Activated T-cell treated with anti-CD3 and anti-CD28 coated beads, Interleukin-2, amount 50 U/mL, for 48 hours (primary cell): ENCODE data around the gene DDX50.
"Not testable (repeated sequence)": the region's sequence is repeated elsewhere in the genome, so short reads cannot be mapped to it uniquely, and the experiment has no call there.

Source experiments
- DNase-seq, 2 experiments: peaks; one replicate each; pipeline ENCODE4 v3.0.0-alpha.2; 2020

Gene DDX50

GRCh38 chr10:68924593-68924992 is 23.5 kb downstream of the DDX50 start:
- no peak for DNase-seq

DNA sequence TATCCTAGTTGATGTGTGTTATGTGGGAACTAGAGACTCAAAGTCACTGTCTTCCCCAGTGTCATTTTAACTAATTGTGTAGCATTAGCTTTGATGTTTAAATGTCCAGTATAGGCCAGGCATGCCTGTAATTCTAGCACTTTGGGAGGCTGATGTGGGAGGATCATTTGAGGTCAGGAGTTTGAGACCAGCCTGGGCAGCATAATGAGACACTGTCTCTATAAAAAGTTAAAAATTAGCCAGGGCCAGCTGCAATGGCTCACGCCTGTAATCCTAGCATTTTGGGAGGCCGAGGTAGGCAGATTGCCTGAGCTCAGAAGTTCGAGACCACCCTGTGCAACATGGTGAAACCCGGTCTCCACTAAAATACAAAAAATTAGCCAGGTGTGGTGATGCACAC is 24.4 kb downstream of the DDX50 start:
- DNase-seq: no peak

DNA sequence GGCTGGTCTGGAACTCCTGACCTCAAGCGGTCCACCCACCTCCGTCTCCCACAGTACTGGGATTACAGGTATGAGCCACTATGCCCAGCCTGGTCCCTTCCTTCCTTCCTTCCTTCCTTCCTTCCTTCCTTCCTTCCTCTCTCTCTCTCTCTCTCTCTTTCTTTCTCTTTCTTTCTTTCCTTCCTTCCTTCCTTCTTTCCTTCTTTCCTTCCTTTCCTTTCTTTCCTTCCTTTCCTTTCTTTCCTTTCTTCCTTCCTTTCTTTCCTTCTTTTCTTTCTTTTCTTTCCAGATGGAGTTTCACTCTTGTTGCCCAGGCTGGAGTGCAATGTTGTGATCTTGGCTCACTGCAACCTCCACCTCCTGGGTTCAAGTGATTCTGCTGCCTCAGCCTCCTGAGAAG is 28.0 kb downstream of the DDX50 start:
- not testable (repeated sequence) for DNase-seq

GRCh38 chr10:68929888-68930287 is 28.8 kb downstream of the DDX50 start:
- DNase-seq: not testable (repeated sequence)

GRCh38 chr10:68932860-68933259 is 31.7 kb downstream of the DDX50 start:
- DNase-seq: not testable (repeated sequence)

DNA sequence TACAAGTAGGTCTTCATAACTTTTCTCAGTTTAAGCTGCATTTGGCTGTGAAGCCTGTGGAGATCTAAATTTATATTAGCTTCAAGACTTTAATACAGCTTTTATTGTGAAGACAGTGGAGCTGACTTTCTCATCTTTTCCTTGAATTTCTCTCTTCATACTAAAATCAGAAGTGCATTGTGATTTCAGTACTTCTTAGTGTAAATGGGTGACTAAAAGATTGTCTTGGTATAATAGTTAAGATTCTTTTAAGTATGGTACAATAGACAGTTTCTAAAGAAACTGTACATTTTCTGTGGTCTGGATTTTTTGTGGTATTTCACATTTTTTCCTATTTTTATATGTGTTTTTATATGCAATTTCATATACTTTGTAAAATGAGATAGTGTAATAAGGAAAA is 33.9 kb downstream of the DDX50 start:
- DNase-seq: no peak

DNA sequence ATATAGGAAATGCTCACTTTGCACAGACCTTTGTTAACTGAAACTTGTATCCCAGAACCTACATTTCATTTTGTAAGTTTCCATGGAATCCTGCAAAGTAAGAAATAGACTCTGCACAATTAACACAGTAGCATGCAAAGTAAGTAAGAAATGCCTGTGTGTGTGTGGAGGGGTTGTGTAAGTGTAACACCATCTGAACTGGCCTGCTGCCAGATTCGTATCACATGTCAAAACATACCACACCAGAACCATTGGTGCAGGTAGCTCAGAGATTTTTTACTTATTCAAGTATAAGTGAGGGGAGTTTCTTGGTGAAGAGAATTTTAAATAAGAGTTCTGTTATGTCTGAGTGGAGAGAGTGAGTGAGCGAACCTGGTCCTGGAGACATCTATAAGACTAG is 37.0 kb downstream of the DDX50 start:
- no peak for DNase-seq

GRCh38 chr10:68938884-68939283 is 37.8 kb downstream of the DDX50 start:
- no peak for DNase-seq

DNA sequence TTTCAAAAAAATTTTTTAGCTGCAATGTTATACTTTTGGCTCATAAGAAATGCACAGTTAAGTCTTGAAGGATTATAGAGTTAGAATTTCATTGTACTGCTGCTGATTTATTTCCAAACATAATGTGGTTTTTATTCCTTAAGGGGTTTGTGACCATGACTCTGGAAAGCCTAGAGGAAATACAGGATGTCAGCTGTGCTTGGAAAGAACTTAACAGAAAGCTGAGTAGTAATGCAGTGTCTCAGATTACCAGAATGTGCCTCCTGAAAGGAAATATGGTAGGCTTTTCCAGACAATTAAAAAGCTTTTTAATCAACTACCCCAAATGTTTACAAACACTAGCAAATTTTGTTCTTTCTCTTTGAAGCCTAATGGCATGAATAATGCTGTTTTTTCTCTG is 39.8 kb downstream of the DDX50 start:
- not testable (repeated sequence) for DNase-seq

GRCh38 chr10:68950598-68950997 is 49.5 kb downstream of the DDX50 start:
- no peak for DNase-seq

DNA sequence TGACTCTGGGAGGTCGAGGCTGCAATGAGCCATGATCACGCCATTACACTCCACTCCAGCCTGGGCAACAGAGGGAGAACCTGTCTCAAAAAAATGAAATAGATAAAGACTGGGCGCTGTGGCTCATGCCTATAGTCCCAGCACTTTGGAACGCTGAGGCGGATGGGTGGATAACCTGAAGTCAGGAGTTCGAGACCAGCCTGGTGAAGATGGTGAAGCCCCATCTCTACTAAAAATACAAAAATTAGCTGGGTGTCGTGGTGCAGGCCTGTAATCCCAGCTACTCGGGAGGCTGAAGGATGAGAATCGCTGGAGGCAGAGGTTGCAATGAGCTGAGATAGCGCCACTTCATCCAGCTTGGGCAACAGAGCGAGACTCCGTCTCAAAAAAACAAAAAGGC is 53.8 kb downstream of the DDX50 start:
- DNase-seq: no peak

GRCh38 chr10:68955355-68955831 is 54.3 kb downstream of the DDX50 start:
- no peak for DNase-seq

- DNase-seq: peak; percentile 90 to 91
These were observed 54.9 kb downstream of the DDX50 start, which contains the start of gene DDX21 for GRCh38 chr10:68955832-68956532. Gene DDX21 (plus strand): TSS chr10:68956170. CDS start chr10:68956226, 56 bp downstream.

DNA sequence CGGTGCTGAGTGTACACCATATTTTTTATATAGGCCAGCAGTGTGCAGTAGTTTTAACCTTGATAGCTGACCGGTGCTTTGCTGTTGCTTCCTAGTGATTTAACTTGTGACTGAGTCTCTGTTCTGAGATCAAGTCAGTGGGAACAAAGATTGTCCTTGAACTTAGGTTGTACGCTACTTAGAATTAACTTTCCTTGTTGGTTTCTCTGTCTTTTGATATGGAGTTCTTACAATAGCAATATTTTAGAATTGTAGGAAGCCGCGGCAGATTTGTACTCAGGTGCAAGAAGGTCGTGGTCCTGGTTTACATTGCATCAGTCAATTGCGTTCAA is 56.1 kb downstream of the DDX50 start:
- DNase-seq: no peak

GRCh38 chr10:68957654-68958053 is 56.5 kb downstream of the DDX50 start:
- no peak for DNase-seq

GRCh38 chr10:68959695-68960527 is 58.8 kb downstream of the DDX50 start:
- DNase-seq: no peak

GRCh38 chr10:68963151-68963550 is 62.0 kb downstream of the DDX50 start:
- DNase-seq: no peak

DNA sequence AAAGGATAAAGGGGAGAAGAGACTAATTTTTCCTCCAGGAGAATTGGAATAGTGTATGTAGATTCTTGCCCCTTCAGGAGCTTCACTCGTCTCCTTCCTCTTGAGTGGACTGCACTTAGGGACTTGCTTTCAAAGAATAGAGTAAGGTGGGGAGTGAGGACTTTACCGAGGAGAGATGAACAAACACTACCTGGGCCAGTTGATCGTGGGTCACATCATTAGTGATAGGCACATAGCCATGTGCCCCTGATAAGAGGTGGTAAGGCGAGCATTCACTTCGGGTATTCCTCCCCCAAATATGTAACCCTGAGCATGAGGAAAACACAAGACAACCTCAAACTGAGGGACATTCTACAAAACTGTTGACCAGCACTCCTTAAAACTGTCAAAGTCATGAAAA is 72.9 kb downstream of the DDX50 start:
- no peak for DNase-seq

DNA sequence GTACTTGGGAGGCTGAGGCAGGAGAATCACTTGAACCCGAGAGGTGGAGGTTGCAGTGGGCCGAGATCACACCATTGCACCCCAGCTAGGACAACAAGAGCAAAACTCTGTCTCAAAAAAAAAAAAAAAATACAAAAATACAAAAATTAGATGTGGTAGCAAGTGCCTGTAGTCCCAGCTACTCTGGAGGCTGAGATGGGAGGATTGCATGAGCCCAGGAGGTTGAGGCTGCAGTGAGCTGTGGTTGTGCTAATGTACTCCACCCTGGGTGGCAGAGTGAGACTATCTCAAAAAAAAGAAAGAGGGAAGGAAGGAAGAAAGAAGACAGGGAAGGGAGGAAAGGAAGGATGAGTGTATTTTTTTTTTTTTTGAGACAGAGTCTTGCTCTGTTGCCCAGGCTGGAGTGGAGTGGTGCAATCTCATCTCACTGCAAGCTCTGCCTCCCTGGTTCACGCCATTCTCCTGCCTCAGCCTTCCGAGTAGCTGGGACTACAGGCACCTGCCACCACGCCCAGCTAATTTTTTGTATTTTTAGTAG is 74.9 kb downstream of the DDX50 start:
- DNase-seq: not testable (repeated sequence)

GRCh38 chr10:68979738-68980137 is 78.6 kb downstream of the DDX50 start:
- DNase-seq: not testable (repeated sequence)

GRCh38 chr10:68981074-68981473 is 80.0 kb downstream of the DDX50 start:
- no peak for DNase-seq

DNA sequence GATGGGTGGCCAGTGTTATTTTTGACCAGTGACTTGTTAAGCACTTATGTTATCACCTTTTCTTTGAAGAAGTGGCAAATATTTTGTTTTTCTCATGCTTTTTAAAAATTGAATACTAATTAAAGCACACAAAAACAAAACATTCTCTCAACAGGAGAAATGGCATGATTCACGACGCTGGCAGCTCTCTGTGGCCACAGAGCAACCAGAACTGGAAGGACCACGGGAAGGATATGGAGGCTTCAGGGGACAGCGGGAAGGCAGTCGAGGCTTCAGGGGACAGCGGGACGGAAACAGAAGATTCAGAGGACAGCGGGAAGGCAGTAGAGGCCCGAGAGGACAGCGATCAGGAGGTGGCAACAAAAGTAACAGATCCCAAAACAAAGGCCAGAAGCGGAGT is 81.3 kb downstream of the DDX50 start:
- no peak for DNase-seq

DNA sequence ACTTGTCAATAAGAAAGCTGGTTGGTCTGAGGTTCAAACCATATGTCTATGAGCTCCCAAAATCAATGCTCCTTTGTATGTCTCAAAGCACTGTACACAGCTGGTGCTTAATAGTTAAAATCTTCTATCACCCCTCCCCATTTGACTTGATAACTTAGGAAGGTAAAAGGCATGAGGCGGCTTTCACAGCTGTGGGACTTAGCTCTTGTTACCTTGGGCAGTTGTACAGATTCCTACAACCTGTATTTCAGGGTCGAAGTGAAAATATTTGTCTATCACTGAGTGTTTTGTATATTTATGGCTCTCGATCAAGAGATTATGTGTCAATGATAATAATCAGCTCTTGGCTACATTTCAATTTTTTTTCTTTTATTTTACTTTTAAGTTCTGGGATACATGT is 86.5 kb downstream of the DDX50 start:
- DNase-seq: no peak
